ENCODE results near the gene ENOX1.

The ENOX1 gene

GRCh38 chr13:43611281-43612273 is 175.2 kb downstream of the ENOX1 start:
- in situ Hi-C loops (cut with MboI; ENCODE audit: low sequenced_read_pairs) = no loop called here

- in situ Hi-C loops (cut with MboI; ENCODE audit: low sequenced_read_pairs) = no loop called here
These were observed 178.2 kb downstream of the ENOX1 start for GRCh38 chr13:43608400-43609137.

DNA sequence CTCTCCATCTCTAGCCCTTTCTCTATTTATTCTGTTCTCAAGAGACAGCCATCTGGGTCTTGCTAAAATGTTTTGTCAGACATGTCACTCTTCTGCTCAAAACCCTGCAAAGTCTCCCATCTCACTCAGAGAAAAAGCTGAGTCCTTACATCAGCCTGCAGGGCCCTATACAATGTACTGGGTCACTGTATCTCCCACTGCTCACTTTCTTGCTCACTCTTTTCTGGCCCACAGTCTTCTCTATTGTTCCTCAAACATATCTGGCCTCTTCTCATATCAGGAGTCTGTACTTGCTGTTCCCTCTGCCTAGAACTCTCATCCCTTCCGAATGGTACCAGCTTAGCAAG is 189.2 kb downstream of the ENOX1 start:
- in situ Hi-C loops (cut with MboI; ENCODE audit: low sequenced_read_pairs) = no loop called here

DNA sequence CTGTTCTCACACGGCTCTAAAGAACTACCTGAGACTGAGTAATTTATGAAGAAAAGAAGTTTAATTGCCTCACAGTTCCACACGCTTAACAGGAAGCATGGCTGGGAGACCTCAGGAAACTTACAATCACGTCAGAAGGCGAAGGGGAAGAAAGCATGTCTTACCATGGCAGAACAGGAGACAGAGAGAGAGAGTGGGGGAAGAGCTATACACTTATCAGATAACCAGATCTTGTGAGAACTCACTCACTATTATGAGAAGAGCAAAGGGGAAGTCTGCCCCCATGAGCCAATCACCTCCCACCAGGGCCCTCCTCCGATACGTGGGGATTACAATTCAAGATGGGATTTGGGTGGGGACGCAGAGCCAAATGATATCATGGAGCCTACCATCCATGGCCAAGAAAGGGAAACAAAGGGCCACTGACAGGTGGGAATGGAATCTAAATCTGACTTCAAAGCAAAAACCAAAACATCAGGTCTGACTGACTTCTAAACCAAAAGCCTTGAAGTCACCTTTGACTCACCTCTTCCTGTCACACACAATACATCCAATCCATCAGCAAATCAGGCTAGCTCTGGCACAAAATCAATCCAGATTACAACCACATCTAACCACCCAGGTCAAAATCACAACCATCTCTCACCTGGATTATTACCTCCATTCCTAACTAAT is 189.7 kb downstream of the ENOX1 start:
- in situ Hi-C loops (cut with MboI; ENCODE audit: low sequenced_read_pairs) = no loop called here

- in situ Hi-C loops (cut with MboI; ENCODE audit: low sequenced_read_pairs) = no loop called here
These were observed 190.8 kb downstream of the ENOX1 start for GRCh38 chr13:43596006-43596405.

DNA sequence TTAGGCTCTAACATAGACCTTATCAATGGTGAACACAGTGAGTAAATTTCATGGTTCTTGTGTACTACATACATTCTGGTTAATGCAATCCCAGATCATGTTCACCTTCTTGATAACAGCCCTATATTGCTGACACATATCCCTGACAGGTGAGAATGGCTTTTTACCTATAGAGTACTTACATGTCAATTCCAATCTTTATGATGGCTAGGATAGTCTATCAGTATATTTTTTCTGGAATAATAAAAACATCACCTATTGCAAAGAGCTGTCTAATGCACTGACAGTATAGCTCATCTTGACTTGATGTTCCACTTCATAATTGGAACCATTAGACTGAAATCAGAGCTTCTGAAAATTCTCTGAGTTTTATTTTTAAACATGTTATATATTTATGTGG is 199.4 kb downstream of the ENOX1 start:
- in situ Hi-C loops (cut with MboI; ENCODE audit: low sequenced_read_pairs) = no loop called here

DNA sequence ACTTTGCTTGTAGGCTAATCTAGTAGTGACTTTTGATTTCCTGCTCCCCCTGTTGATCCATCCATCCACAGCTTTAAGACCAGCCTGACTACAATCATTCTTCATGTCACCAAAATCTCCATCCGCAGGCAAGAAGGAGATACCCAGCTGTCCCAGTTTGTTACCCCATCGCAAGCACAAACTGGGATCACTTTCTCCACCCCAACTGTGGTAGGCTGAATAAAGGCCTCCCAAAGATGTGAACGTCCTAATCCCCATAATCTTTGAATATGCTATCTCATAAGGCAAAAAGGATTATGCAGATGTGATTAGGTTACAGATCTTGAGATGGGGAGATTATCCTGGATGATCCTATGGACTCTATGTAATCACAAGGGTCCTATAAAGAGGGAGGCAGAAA is 202.0 kb downstream of the ENOX1 start:
- in situ Hi-C loops (cut with MboI; ENCODE audit: low sequenced_read_pairs) = no loop called here

- in situ Hi-C loops (cut with MboI; ENCODE audit: low sequenced_read_pairs) = no loop called here
These were observed 203.5 kb downstream of the ENOX1 start for GRCh38 chr13:43583321-43583720.

GRCh38 chr13:43580280-43580679 is 206.5 kb downstream of the ENOX1 start:
- in situ Hi-C loops (cut with MboI; ENCODE audit: low sequenced_read_pairs) = no loop called here

DNA sequence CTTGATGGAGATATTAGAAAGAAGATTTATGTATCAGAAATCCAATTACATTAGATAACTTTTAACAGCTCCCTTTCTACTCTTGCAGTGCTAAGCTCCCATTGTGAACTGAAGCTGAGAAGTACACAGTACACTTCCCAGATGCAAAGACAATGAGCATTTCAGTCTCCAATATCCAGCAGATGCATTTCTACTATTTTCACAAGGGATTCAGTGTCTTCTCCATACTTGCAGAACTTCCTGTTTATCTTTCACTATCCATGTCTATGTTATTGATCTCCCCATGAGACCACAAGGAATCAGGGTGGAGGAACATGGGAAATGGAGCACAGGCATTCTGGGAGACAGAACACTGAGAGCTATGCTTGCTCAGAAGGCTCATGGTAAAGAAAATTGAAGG is 207.5 kb downstream of the ENOX1 start:
- in situ Hi-C loops (cut with MboI; ENCODE audit: low sequenced_read_pairs) = no loop called here

DNA sequence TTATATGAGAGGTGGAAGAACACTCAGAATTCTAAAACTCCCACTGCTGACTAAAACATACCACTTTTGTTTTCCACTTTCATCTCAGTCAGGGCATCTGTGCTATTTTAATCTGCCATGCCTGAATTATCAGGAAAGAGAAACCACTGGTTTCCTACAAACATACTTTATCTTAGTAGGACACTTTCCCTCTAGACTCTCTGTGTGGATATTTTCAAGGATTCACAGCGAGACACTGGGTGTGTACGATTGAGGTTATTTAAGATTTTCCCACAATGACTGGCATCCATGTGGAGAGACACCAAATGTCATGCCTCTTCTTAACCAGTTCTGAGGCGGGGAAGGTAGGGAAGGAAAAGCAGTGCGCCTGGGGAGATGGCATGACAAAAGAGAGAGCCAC is 212.2 kb downstream of the ENOX1 start:
- in situ Hi-C loops (cut with MboI; ENCODE audit: low sequenced_read_pairs) = no loop called here

- in situ Hi-C loops (cut with MboI; ENCODE audit: low sequenced_read_pairs) = no loop called here
These were observed 212.8 kb downstream of the ENOX1 start for GRCh38 chr13:43573802-43574514.

- in situ Hi-C loops (cut with MboI; ENCODE audit: low sequenced_read_pairs) = no loop called here
These were observed 213.4 kb downstream of the ENOX1 start for GRCh38 chr13:43573361-43573740.

DNA sequence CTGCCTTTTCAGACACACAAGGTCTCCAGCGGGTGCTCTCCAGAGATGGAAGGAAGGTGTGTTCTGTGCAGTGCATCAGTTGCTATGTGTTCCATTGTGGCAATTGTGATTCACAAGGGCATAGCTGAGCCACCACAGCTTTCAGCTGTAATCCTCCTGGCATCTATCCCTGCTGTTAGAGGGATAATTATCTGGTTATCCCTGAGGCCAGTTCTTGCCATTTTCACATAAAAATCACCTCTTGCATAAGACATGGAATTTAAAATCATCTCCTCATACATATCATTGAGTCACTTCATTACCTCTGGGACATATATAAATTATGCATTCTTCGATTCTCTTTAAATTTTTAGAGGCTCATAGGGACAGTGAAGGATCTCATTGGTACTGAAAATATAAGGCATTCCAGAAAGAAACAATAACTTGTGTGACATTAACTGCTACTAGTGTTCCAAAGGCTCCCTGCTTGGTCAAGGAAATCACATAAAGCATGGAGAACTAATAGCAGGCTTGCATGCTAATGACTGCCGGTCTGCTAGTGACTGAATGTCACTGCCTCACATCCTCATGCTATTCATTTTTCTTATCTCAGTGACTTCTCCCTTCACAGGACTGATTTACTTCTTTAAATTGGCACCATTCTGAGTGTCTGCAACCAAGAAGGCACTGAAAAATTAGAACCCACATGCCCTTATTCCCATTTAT is 214.0 kb downstream of the ENOX1 start:
- in situ Hi-C loops (cut with MboI; ENCODE audit: low sequenced_read_pairs) = no loop called here

DNA sequence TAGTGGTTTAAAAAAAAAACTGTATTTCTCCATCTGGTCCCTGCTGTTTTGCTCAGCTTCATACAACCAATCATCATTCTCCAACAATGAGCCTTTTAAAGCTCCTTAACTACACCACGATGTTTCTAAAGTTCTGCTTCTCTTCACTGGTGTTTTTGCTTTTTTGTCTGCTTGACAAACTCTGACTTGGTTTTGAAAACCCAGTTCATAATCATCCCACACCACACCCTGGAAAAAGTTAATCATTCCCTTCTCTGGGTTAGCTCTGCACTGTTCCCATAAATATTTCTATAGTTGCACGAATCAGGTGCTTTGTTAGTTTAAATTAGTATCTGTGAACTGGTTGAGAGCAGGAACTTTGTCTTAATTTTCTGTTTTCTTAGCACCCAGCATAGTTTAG is 217.1 kb downstream of the ENOX1 start:
- in situ Hi-C loops (cut with MboI; ENCODE audit: low sequenced_read_pairs) = no loop called here

GRCh38 chr13:43567608-43568007 is 219.2 kb downstream of the ENOX1 start:
- in situ Hi-C loops (cut with MboI; ENCODE audit: low sequenced_read_pairs) = no loop called here

DNA sequence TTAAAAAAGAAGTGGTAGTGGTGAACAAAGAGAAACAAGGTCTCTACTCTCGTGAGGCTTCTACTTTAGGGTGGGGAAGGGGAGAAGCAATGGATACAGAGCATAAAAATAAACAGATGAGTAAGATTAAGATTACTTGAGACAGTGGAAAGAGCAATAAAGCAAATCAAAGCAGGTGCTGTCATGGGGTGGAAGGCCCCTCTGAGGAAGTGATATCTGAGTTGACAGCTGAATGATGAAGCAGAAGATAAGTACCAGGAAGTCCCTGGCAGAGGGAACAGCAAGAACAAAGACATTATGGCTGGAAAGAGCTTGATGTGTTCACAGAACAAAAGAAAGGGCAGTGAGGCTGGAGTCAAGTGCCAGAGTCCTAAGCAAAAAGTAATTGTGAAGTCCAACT is 221.8 kb downstream of the ENOX1 start:
- in situ Hi-C loops (cut with MboI; ENCODE audit: low sequenced_read_pairs) = no loop called here

DNA sequence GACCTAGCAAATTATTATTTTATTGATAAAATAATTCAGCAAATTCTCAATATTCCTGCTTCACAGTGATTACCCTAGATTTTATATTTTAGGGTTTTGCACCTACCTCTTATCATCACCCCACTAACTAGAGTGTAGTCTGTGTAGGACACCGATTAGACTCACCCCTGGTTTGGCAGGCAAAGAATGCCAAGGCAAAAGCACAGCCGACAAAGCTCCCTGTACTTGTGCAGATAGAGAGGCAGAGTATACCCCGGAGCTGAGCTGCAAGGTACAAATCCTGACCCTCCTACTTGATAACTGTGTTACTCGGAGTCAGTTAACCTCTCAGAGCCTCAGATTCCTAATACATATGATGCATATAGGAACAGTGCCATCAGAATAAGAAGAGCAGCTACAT is 225.7 kb downstream of the ENOX1 start:
- in situ Hi-C loops (cut with MboI; ENCODE audit: low sequenced_read_pairs) = no loop called here

DNA sequence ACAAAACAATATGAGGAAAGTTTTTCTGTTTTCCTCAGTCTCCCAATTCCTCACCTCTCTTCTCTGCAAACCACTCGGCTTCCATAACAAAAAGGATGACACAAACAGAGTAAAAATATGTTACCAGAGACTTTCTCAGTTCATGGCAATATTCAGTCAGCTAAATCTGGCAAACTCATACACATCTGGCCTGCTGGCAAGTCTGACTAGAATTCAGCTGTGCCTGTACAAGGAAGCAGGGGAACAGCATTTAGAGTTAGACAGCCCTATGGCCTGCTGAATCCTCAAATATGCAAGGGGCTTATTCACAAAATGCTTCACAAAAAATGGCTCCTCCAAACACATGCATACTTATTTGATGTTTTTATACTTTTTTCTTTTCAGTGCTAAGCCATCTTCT is 227.8 kb downstream of the ENOX1 start:
- in situ Hi-C loops (cut with MboI; ENCODE audit: low sequenced_read_pairs) = no loop called here

DNA sequence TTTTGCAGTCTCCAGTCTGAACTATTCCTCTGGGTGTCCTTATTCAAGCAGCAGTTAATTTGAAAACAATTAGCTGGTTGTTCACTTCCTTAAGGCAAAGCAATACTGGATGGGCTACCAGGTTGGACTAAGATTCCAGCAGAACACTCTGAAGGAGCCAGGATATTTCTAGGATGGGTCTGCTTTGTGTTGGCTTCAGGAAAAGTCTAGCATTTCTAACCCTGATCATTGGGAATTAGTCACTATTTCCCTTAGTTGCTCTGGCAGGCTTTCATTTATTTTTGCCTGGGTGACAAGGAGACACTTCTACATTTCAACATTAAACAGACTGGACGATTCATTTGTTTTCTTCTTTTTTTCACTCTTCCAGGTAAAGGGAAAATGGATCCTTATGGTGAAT is 228.4 kb downstream of the ENOX1 start:
- in situ Hi-C loops (cut with MboI; ENCODE audit: low sequenced_read_pairs) = no loop called here
